Activated CD8-positive, alpha-beta memory T cell treated with anti-CD3 and anti-CD28 coated beads for 24 hours (primary cell): ENCODE data around the gene HOXA4.

Experiments
- DNase-seq: peaks from one replicate; pipeline ENCODE4 v3.0.0-alpha.2; 2020

HOXA4 gene

DNA sequence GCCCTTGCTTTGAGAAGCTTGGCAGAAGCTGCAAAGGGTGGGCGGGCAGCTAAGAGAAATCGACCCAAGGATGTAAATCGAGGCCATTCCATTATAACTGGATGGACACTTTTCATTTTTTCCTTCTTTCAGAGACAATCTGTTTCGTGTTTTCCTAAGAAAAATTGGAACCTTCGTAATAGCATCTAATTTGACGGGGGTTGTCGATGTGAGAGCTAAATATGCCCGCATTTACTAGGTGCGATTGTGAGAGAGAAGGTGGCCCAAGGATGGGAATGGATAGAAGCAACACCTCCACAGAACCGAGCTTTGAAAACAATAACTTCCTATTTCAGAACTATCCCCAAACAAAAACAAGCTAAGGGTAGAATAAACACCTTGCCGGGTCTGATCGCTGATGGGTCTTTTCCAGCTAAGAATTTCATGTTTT is 848 bp upstream of the HOXA4 start:
- DNase-seq: no peak

DNA sequence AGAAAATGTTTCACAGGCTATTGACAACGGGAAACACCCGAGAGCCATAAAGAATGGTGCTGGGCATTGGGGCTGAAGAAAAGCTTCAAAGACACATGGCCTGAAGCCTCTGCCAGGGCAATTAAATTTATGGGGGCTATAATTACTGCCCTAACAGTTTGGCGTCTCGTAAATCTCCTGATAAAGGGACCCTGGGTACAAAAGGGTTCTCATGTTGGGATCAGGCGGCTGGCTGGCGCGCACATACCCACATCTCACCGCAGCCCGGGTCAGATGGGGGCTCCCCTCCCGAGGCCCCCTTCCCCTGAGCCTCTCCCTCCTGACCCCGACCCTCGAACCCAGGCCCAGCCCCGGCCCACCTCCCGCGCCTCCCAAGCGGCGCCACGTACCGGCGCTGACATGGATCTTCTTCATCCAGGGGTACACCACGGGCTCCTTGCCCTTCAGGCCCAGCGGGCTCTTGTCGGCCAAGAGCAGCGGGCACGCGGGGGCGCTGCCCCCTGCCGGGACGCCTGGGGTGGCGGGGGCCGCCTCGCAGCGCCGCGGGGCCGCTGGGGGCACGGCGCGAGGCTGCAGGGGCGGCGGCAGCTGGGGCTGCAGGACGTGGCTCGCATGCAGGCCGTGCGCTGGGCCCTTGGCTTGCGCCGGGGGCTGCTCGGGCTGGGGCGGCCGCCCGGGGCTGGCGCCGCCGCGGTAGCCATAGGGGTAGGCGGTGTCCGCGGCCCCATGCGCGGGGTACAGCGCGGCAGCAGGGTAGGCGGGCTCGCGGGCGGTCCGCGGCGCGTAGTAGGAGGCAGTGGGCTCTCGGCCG is 623 bp downstream of the HOXA4 start:
- DNase-seq: no peak

DNA sequence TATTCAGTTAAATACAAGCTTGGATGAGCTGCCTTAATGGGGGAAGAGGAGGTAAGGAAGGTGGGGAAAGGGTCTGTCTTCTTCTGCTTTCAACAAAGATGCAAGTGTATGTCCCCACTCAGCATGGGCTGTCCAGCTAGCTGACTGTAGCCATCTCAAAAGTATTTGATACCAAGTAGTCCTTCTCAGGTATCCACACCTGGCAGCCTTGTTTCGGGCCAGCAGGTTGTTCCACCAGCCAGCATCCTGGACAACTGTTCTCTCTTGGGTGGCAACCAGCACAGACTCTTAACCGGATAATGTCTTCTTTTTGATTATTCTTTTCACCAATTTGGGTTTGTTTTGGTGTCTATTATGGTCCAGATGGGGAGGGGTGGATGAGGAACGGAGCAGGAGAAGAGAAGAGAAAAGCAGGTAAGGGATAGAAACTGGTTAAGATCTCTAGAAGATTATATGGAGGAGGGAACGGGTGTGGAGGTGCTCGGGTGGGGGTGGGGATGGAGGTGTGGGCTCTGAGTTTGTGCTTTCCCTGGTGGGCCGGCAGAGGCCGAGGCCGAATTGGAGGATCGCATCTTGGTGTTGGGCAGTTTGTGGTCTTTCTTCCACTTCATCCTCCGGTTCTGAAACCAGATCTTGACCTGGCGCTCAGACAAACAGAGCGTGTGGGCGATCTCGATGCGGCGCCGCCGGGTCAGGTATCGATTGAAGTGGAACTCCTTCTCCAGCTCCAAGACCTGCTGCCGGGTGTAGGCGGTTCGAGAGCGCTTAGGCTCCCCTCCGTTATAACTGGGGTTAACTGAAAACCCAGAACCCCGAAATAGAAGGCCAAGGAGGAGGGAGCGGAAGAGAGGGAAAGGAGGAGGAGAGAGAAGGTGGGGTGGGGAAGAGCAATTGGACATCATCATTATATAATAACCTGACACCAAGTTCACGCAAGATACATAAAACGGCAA is 1.5 kb downstream of the HOXA4 start:
- no peak for DNase-seq

DNA sequence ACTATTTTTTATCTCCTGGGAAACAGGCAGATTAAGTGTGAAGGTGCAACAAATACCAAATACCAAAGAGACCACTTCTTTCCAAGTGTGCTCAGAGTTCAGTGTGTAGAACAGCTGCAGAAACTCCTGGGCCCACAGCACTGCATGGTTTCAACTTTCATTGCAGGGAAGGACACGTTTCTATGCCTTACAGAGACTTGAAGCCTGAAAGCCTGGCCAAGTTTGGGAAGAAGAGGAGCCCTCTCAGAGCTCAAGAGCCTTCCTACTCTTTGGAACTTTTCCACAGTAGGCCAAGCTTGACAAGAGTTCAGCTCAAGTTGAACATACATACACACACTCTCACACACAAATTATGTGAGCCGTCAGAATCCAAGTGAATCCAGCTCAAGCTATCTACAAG is 2.5 kb downstream of the HOXA4 start:
- DNase-seq: no peak

DNA sequence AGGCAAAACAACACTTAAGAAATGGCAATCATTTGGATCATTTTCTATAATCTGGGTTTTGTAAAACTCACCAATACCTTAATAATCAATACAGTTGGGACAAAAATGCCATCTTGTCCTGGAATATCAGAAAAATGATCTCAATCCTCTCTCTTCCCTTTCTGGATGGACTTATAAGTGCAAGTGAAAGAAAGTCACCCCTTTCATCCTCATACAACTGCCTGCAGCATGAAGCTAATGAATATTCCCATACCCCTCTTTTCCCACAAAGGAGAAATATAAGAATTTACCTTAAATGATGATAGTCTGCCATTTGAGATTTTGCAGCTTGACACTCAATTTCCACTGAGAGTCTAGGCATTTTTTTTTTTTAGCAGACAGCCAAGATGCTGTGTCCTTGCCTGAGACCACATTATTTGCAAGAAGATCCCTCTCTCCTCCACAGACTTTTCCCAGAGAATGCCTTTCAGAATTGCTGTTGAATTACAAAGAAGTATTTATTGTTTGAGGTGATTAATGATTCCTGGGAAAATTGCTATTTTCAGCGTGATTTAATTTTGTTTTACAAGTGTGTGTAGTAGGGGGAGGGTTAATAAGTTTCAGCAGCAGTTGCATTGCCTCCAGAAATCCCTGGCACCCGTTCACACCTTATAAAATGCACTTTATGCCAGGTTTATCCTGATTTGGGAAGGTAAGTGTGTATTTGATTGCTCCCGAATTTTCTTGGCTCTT is 3.8 kb downstream of the HOXA4 start:
- DNase-seq: no peak

DNA sequence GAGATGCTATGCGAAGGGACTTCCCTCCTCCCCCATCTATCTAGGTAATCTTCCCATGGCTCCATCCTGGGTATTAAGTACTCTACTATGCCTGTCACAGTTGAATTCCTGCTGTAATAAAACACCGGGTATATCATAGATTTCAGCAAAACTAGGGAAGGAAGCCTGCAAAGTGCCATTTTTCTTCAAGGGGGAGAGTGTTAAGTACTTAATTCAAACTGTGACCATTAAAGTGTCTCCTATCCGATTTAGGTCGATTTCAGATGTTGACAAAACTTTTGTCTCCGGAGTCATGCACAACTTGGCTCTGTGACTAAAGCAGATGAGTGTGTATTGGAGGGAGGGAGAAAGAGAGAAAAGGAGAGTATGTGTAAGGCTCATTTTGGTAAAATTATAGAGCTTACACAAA is 4.6 kb downstream of the HOXA4 start:
- DNase-seq: no peak

DNA sequence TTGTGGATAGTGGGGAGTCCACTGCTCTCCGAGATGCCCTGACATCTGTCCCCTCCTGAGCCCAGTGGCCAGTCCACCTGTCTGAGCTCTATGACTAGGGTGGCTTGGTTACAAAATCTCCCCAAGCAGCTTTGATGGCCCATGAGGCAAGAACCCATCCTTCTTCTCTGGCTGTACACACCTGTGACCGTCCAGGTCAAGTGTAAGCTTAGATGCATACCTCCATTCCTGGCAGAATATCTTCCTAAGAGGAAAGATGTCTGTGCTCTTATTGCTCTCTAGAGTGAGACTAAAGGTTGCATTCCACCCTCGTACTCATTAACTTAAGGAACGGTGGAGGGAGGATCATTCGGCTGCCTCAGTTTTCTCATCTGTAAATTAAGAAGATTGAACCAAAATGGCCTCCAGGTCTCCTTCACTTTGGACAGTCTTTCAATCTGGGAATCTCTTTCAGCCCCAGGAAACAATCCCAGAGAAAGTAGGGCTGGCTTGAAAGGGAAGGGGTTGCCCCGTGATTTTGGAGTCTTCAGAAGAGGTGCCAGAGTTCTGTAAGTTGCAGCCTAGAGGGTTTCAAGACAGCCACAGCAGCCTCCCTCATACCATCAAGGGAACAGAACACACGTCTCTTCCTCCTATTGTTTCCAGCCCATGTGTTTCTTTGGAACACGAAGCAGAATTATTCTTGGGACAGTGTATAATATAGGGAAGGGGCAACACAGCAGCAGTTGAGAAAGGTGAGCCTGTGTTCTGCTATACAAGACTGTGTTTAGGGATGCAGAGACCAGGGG is 5.5 kb downstream of the HOXA4 start:
- no peak for DNase-seq

DNA sequence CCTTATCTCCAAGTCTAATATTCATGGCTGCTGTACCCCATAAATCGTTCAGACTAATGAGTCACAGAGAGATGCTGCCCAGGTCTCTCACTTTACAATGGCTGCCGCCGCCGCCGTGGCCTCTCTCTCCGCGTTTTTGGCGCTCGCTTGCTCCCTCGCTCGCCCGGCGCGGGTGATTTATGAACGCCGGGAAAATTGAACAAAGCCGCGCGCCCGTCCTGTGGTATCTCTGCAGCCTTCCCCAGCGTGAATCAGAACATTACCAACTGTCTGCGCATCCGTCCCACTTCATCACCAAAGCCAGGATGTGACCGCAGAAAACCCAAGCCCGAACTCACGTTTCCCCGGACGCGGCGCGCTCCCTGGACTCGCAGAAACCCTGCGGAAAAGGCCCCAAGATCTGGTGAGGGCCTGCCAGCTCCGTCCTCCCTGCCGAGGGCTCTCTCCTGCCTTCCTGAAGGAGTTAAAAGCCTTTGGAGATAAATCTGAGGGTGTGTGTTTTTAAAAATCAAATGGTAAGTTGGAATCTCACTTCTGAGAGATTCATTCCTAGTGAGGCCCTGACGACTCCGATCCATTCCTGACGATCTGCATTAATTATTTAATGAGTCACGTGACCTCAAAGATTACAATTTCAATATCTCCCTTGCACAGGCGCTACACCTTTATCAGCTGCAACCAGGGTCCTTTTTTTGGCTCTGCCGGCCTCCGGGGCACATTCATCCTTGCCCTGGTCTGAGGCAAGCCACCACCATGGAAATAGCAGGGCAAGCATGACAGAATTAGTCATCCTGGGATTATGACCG is 6.3 kb downstream of the HOXA4 start:
- peak; percentile 5 for DNase-seq

DNA sequence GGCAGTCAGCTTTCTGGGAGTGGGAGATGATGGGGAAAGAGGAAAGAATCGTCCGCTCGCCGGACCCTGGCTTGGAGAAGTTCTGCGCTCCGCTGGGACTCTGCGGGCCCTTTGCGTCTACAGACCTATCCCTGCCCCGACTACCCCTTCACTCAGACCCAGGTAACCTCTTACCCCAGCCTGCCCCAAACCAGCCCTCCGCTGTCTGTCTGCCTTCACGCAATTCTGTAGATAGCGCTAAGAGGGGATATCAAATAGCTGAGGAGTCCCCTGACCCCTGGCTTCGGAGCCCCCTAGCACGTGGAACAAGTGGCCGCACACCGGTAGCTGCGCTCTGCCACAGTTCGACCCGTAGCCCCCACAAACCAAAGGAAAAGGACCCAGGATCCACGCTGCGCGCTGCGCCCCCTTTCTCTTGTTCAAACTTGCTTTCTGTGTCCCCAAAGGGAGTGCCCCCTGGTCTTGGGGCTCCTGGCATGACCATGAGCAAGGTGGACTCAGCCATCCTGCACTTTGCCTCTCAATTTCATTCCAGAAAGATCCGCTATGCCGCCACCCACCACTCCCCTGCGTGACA is 7.0 kb downstream of the HOXA4 start:
- DNase-seq: no peak

DNA sequence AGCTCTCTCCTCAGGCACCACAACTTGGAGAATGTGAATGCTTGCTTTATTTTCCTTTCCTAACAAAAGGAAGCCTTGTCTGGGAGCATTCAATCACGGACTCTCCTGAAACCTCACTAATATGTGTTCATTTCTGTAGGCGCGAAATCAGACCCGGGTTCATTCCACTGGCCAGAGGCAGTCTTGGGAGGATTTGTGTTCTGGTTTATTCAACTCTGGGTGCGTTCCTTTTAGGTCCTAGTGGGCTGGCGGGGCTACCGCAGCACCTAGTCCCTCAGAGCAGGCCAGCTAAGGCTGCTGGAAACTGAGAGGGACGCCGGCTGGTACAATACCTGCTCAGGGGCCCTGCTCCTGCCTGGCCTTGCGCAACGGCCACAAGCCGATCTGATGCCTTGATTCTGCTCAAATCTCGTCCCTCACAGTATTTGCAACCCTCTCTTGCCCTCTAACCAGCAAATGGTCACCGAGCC is 7.5 kb downstream of the HOXA4 start:
- DNase-seq: no peak

DNA sequence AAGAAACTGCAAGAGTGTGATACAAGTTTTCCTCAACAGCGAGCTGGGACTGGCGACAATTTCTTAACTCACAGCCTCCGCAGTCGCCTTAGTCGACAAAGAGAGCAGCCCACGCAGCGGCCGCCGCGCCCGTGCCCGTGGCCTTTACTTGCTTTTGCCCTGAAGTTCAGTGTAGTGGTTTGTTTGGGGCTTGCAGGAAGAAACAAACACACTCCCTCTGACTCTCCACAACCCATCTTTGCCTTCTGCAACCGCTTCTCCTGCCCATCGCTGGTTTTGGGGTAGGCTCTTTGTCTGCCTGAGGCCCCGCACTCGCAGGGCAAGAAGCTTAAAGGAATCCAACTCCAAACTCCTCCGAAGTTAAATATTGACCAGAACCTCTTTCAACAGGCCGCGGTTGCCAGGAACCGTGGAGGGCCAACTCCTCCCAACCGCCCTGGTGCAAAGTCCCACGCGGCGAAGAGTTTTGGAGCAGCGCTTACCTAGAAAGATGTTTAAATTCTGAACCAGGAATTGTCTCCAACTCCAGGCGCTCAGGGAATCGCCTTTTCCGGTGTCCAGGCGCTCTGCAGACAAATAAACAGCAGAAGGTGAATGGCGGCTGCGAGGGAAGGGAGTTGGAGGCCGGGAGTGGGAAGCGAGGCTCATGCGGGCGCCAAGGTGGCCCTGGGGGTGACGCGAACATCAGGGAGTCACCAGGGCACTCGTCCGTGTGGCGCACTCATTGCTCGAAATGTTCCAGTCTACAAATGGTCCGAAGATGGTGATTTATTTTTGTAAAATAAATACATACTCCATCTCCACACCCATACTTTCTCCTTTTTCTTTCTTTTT is 8.3 kb downstream of the HOXA4 start:
- no peak for DNase-seq

DNA sequence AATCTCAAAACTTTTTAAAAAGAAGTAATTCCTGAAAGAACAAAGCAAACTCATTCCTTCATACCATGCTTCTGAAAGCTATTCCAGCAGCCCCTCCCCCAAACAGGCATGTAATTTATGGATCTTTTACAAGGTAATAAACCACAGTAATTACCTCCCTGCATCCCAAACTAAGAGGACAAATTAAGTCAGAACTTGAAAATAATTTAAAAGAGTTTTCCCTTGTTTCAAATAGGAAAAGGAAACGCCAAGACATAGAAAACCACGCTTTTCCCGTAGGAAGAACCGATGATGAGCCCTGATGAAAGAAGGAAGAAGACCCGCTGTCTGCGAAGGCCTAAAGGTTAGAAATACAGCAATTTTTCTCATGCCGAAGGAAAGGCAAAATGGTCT is 8.9 kb downstream of the HOXA4 start:
- no peak for DNase-seq

DNA sequence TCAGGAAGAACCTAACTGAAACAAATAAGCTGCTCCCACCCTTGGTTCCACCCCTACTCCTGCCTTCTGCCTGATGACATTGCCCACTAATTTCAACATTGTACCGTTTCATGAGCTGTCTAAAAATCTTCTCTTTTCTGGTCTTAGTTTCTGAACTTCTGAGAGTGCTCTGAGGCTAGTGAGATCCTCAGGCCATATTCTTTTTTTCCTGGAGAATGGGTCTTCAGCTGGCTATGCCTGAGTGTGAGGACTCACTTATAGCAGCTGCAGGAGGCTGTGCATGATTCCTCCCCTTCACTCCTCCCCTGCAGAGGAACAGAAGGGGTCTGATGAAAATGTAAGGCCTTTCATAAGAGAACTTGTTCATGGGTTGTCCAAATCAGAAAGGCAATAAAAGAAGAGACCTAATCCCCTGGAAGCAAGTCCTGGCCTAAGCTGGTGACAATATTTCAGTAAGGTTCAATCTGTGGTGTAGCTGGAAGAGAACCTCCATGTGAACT is 11.1 kb downstream of the HOXA4 start:
- DNase-seq: no peak

DNA sequence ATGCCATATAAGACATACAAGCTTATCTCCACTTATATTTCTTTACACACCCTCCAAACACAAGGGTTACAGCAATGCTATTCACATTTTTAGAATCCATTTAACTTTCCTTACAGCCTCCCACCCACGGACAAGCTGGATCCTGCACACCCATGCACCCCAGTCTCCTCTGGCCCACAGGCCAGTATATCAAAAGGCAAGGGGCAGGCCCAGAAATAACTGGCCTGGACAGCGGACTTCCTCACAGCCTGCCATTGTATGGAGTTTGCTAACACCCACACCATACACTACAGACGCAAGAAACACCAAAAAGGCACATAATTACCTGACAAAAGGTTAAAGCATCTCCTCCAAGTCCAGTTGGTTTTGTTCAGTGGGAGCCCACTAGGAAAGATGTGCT is 12.0 kb downstream of the HOXA4 start:
- no peak for DNase-seq

DNA sequence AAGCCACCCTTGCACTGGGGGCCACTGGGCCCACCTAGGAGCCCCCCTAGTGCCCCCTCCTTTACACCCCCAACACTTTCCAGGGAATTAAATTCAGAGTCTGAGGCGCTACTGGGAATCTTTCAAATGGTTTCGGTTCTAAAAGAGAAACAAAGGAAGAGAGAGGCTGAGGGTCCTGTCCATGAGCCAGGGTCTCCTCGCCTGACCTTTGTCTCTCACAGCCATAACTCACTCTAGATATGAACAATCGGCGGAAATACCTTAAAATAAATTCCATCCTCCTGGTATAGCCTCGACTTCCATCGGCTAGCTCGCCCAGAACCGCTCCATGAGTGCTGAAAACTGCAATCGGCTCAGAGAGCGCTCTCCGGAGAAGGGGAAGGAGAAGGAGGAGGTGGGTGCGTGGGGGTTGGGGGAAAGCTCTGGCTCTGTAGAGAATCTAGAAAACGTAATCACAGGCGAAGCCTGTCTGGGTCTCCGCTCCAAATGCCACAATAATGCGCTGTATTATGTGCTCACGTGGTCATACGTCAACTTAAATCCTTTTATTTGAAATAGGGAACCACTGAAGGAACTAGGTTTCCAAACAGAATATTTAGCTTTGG is 12.6 kb downstream of the HOXA4 start:
- DNase-seq: no peak

DNA sequence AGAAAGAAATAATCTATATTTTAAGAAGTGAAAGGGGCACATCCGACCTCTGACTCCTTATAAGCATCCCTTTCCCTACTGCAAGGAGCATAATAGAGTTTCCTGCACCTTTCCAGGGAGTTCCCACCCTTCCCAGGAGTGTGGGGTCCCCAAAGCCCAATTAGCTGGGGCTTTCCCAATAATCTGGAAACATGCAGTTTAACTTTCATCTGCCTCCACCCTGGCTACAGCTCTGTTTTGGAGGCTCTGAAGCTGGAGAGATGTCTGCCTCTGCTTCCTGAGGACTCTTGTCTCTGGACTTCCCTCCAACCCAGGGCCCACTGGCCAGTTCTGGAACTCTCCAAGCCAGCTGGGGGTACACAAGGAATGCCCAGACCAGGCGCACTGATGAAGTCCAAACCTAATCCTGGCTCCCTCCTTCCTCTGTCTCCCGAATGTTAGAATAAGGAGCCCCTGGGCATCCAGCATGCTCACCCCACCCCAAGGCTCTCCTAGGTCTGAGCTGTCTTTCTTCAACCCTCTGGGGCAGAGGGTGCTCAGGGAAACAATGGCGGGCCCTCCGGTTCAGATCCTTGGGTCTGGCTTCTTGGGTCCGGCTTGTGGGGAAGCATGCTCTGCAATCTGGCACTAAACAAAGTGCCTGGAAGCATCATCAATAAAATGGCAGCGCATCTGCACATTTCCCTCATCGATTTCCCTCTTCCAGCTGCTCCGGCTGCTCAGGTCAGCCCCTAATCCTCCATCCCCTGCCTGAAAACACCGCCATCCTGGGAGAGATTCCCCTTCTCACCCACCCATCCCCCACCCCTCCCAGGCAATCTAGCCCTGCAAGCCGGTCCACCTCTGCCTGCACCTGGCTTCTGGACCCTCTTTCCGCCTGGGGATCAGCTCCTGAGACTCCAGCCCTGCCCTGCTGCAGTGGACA is 13.3 kb downstream of the HOXA4 start:
- DNase-seq: no peak

DNA sequence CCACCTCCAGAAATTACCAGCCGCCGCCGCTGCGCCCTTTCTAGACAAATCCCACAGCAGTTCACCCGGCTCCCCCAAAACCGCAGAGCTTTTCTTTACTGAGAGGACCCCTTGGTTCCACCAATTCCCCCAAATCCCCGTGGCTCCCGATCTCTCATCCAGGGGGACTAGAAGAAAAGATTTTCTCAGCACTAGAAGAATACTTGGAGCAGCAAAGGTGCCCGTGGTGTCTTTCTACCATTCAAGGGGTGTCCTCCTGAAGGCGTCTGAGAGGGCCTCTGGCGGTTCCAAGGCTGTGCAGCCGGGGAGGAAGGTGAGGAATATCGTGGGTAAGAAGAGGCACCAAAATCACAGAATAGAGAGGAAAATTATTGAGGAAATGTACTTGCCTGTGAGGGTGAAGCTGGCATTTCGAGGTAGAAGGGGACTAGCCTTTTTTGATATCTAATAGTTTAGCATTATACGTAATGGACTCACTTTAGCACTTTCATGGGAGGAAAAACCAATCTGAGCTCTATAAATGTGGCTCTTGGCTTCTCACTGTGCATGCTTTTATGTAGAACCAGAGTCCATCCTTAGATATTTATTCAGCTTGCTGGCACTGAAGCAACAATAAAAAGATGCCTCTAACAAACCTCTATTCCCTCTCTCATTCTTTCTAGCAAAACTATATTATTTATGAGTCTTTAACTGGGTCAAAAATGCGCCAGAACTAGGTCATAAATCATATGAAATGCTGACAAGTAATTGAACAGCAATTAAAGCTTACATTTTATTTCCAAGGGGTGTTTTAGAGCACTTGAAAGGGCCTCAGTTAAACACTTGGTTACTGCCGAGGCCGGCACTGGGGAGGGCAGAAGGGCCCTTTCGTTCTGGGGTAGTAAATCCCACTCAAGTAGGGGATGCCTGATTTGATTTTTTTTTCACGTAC is 14.3 kb downstream of the HOXA4 start:
- no peak for DNase-seq
